ENCODE measurements around the gene COX5A.
A peak's percentile ranks its signal among the peaks of the same experiment; 100 is the strongest.
"Not testable (repeated sequence)": the region's sequence is repeated elsewhere in the genome, so short reads cannot be mapped to it uniquely, and the experiment has no call there.

Gene COX5A

DNA sequence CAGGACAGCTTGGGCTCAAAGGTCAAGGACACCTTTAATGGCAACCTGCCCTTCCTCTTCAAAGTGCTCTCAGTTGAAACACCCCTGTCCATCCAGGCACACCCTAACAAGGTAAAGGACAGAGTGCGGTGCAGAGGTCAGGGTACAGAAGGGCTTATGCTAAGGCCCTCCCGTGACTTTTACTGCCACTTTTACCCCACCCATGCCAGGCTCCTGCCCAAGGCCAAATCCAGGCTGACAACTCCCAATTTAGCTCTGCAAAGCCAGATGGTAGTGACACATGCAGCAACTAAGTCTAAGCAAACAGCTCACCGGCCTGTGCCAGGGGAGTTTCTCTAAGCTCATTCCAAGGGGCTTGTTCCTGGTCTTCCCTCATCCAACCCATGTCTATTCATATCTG, 46.4 kb downstream of the COX5A start:
- TF ChIP-seq, protein P1, sequence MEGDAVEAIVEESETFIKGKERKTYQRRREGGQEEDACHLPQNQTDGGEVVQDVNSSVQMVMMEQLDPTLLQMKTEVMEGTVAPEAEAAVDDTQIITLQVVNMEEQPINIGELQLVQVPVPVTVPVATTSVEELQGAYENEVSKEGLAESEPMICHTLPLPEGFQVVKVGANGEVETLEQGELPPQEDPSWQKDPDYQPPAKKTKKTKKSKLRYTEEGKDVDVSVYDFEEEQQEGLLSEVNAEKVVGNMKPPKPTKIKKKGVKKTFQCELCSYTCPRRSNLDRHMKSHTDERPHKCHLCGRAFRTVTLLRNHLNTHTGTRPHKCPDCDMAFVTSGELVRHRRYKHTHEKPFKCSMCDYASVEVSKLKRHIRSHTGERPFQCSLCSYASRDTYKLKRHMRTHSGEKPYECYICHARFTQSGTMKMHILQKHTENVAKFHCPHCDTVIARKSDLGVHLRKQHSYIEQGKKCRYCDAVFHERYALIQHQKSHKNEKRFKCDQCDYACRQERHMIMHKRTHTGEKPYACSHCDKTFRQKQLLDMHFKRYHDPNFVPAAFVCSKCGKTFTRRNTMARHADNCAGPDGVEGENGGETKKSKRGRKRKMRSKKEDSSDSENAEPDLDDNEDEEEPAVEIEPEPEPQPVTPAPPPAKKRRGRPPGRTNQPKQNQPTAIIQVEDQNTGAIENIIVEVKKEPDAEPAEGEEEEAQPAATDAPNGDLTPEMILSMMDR (IDR thresholded peaks at IDR 0.05), result no peak

DNA sequence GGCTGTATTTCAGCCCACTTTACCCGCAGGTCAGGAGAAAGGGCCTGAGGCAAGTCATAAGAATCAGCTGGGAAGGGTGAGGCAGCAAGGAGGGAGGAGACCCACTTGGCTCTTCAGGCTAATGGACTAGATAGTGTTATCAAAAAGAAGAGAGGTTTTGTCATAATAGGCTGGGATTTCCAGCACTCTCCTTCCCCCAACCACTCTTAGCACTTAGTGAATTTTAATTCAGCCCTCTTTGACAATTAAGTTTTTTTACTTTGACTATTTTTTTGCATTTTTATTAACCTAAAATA, 47.3 kb downstream of the COX5A start:
- TF ChIP-seq, protein P1 (IDR thresholded peaks at IDR 0.05), result no peak
- Histone ChIP-seq H3K4me3 (peak overlapping the region; percentile 97), H3K27ac (peak overlapping the region; percentile 51 to 92)
- DNase-seq (ENCODE audit: low spot score), result no peak

More for the DNA sequence above, 46.4 kb downstream of the COX5A start:
- no peak for DNase-seq (ENCODE audit: low spot score)
- no peak overlapping the region for H3K27ac ChIP-seq
- H3K4me3 ChIP-seq, result no peak overlapping the region

DNA sequence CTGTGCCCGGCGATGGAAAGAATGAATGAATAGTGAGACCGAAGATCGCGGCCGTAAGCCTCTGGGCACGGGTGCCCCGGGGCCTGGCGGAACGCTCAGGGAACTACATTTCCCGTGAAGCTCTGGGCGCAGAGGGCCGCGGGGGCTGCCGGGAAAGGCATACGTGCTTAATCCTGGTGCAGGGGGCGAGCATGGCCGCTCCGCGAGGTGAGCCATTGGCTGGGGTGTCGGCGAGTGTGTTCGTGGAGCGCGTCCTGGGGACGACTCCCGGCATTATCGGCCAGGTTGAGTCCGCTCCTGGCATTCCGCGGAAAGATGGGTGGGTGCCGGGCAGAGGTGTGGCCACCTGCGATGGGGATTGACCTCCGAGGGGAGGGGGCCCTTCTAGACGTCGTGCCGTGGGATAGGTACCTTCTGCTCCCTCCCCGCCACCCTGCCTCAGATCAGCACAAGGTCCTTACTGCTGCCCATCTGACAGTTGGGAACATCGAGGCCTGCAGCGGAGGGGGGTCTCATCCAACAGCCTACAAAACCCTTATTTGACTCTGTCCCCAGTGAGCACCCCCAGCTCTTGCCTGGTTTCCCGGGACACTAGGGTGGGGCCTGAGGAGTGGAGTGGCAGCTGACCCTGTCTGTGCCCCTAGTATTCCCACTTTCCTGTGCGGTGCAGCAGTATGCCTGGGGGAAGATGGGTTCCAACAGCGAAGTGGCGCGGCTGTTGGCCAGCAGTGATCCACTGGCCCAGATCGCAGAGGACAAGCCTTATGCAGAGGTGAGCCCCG, 47.8 kb downstream of the COX5A start, which contains the start of gene MPI:
TSS of gene MPI (plus strand) at position 160 of the 782 bp plus-strand sequence. CDS start at position 192, 32 bp downstream.
- DNase-seq (ENCODE audit: low spot score), result peak; percentile 85
- Histone ChIP-seq H3K4me3 (peak within 1 kb of the TSS; percentile 97), H3K27ac (peak within 1 kb of the TSS; percentile 51 to 92)
- TF ChIP-seq, protein P1 (IDR thresholded peaks at IDR 0.05), result no peak

DNA sequence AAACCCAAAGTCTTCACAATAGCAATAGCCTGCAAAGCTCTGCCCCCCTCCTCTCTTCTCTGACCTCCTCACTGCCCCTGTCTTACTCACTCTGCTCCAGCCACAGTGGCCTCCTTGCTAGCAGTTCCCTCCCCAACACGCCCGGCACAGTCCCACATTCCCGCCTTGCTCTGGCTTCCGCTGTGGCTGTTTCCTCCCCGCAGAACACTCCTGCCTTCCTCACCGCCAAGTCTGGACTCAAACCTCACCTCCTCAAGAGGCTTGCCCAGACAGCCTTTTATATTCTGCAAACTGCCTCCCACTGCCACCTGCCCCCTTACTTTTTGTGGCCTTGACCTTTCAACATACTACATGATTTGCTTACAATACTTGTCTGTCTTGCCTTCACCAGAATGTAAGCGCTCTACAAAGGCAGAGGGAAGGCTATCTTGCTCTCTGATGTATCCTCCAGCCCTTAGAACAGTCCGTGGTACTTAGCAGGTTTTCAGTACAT, 48.4 kb downstream of the COX5A start:
- no peak for DNase-seq (ENCODE audit: low spot score)
- Histone ChIP-seq H3K4me3 (peak overlapping the region; percentile 97), H3K27ac (peak overlapping the region; percentile 51 to 92)
- TF ChIP-seq, protein P1 (IDR thresholded peaks at IDR 0.05), result no peak

DNA sequence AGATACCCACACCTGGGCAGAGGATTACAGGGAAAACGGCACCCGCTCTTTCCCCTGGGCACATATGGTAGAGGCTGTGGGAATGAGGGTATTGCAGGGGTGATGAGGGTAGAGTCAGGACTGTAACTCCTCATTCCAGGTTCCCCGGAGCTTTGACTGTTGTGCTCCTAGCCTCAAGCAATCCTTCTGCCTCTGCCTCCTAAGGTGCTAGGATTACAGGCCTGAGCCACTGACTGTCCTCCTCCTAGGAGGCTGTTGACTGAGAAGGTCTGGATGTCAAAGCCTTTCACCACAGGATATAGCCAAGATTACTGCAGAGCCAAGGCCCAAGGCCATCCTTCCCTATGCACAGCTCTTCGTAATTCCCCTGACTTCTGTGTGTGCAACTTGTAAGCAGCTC, 49.2 kb downstream of the COX5A start:
- no peak overlapping the region for H3K4me3 ChIP-seq
- DNase-seq (ENCODE audit: low spot score), result no peak
- TF ChIP-seq, protein P1 (IDR thresholded peaks at IDR 0.05), result no peak
- H3K27ac ChIP-seq, result peak overlapping the region in 1 of 2 donors; percentile 92

DNA sequence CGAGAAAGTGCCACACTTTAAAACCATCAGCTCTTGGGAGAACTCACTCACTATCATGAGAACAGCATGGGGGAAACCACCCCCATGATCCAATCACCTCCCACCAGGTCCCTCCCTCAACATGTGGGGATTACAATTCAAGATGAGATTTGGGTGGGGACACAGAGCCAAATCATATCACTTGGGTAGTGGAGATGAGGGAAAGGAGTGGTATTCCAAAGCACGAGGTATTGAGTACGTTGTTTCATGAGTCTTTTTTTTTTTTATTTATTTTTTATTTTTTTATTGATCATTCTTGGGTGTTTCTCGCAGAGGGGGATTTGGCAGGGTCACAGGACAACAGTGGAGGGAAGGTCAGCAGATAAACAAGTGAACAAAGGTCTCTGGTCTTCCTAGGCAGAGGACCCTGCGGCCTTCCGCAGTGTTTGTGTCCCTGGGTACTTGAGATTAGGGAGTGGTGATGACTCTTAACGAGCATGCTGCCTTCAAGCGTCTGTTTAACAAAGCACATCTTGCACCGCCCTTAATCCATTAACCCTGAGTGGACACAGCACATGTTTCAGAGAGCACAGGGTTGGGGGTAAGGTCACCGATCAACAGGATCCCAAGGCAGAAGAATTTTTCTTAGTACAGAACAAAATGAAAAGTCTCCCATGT, 50.2 kb downstream of the COX5A start:
- DNase-seq (ENCODE audit: low spot score); H3K4me3 ChIP-seq; H3K27ac ChIP-seq: not testable (repeated sequence)

DNA sequence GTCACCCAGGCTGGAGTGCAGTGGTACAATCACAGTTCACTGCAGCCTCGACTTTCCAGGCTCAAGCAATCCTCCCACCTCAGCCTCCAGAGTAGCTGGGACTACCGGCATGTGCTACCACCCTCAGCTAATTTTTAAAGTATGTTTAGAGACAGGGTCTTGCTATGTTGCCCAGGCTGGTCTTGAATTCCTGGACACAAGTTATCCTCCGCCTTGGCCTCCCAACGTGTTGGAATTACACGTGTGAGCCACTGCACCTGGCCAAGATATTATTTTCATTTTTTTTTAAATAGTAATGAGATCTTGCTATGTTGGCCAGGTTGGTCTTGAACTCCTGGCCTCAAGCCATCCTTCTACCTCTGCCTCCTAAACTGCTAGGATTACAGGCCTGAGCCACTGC, 52.4 kb downstream of the COX5A start:
- no peak overlapping the region for H3K4me3 ChIP-seq
- H3K27ac ChIP-seq, result no peak overlapping the region
- no peak for DNase-seq (ENCODE audit: low spot score)
- TF ChIP-seq, protein P1 (IDR thresholded peaks at IDR 0.05), result no peak

Data from coronary artery (tissue), 2 donors.